Gastroesophageal sphincter (tissue), 3 donors: ENCODE results near the gene NRP1.

Experiments used
- EP300 ChIP-seq: sonication (generic); formaldehyde crosslinking; IDR thresholded peaks from one replicate; pipeline ENCODE4 v1.6.1; 2017; ENCODE audit warnings: antibody characterized with exemption, mild to moderate bottlenecking
- POLR2A ChIP-seq, 2 donors: fragments of 450-650 bp; IDR thresholded peaks; one replicate each; pipeline ENCODE4 v1.6.1; 2017; ENCODE audit warnings: antibody characterized with exemption in 2 of 2, mild to moderate bottlenecking in 2 of 2, moderate library complexity in 1 of 2
- TF ChIP-seq, protein P1 (sequence below), 4 experiments: fragments of 200-600 bp in 2 of 4; fragments of 450-650 bp in 2 of 4; sonication (generic) in 1 of 4; IDR thresholded peaks; one replicate each; pipeline ENCODE4 v1.5.1; 2017 to 2019; ENCODE audit warnings: antibody characterized with exemption in 4 of 4, mild to moderate bottlenecking in 2 of 4, moderate library complexity in 2 of 4

GRCh38 chr10:33289776-33290175, 44.7 kb downstream of the NRP1 start:
- TF ChIP-seq EP300 (no peak), POLR2A (IDR thresholded peaks at IDR 0.05) (no peak)
- TF ChIP-seq, protein P1, sequence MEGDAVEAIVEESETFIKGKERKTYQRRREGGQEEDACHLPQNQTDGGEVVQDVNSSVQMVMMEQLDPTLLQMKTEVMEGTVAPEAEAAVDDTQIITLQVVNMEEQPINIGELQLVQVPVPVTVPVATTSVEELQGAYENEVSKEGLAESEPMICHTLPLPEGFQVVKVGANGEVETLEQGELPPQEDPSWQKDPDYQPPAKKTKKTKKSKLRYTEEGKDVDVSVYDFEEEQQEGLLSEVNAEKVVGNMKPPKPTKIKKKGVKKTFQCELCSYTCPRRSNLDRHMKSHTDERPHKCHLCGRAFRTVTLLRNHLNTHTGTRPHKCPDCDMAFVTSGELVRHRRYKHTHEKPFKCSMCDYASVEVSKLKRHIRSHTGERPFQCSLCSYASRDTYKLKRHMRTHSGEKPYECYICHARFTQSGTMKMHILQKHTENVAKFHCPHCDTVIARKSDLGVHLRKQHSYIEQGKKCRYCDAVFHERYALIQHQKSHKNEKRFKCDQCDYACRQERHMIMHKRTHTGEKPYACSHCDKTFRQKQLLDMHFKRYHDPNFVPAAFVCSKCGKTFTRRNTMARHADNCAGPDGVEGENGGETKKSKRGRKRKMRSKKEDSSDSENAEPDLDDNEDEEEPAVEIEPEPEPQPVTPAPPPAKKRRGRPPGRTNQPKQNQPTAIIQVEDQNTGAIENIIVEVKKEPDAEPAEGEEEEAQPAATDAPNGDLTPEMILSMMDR (IDR thresholded peaks at IDR 0.05), result no peak
